GM21723 (cell line): ENCODE measurements around the gene DRC1.

ENCODE experiments used
- ATAC-seq: cut with Tn5 transposase; IDR thresholded peaks from one replicate; pipeline ENCODE4 v1.9.1; 2021; ENCODE audit warnings: mild to moderate bottlenecking, moderate library complexity; ENCODE audit not compliant: unreplicated experiment

DRC1 gene

DNA sequence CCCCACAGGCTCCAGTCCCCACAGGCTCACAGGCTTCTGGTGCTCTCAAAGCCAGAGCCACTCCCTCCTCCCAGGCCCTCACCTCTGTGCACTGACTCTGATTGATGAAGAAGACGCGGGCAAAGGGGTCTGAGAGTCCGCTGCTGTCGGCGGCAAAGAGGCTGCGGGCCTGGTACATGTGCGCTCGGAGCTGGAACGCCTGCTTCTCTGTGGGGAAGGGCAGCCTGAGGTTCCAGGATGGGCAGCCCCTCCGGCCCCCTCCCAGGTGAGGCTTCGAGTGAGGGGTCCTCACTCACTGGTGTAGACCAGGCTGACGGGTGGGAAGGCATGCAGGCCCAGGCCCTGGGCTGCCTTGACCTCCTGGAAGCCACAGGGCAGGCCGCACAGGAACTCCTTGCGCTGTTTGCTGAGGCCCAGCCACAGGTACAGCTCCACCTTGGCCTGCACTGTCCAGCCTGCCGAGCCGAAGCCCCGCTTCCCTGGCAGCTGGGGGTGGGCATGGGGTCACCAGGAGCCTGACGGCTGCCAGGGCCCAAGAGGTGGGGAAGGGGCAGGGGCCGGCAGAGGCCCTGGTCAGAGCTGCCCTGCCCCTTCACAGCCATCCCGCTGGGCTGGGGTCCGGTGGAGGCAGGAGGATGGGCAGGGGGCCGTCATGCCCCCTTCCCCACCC lies 74.2 kb downstream of the DRC1 start:
- ATAC-seq = no peak

DNA sequence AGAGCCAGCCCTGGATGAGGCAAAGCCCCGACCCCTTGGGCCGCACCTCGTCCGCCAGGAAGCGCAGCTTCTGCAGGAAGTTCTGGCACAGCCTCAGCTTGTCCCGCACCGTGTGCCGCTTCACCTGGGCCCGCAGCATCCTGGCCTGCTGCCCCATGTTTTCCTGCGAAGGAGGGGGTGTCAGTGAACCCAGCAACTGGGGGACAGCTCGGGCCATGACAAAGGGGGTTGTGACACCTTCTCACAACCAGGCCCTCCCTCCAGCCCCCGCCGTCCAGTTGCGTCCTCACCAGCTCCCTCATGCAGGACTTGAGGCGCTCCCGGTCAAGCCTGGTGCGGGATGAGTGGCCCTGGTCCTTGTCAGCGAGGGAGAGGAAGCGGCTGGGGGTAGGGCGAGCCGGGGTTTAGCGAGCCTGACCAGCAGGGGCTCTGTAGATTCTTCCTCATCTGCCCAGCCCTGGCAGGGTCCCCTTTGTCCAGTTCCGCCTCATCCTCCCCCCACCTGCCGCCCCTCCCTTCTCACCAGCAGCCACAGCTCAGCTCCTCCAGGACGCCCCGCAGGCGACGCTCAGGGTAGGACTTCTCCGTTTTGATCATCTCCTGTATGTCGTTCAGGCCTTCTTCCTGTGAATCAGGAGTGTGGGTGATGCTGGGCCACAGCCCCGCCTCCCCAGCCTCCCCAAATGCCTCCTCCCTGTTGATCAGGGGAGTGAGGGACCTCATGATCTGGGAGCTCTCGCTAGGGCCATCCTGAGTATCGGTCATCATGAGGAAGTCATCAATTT lies 75.6 kb downstream of the DRC1 start:
- no peak for ATAC-seq

GRCh38 chr2:26477911-26478253 lies 76.2 kb downstream of the DRC1 start, which contains the start of gene OTOF:
Gene OTOF (minus strand): TSS chr2:26478124.
- no peak for ATAC-seq

- no peak for ATAC-seq
Measured at GRCh38 chr2:26478366-26478765, 76.6 kb downstream of the DRC1 start.

- no peak for ATAC-seq
Measured at GRCh38 chr2:26479131-26479788, 77.5 kb downstream of the DRC1 start.

DNA sequence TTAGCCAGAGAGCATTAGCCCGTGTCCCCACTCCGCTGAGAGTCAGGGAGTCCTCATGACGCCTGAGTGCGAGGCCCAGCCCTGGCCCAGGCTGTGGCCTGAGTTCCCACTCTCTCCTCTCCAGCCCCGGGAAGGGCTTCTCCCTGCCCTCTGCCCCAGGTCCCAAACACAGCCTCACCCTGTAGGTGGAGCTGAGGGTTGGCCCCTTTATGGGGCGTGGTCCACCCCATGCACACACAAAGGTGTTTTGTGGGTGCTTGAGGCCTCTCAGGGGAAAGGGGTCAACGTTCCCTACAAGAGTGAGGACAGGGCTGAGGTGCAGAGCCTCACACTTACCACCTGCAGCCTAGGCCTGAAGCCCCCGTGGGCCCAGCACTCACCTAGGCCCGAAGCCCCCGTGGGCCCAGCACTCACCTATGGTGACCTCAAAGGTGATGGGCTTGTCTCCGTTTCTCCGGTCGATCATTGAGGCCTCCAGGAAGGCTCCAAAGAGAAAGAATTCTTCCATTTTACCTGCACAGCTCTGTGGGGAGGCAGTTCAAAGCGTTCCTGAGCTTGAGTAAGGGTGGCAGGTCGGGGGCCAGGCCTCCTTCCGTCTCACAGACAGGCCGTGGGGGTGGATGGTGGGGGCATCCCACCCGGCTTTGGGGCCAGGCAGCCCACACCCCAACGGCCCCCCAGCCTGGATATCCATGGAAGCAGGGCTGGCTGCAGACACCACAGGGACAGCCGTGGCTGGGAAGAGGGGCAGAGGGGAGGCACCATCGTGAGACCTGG lies 78.3 kb downstream of the DRC1 start:
- ATAC-seq = no peak

DNA sequence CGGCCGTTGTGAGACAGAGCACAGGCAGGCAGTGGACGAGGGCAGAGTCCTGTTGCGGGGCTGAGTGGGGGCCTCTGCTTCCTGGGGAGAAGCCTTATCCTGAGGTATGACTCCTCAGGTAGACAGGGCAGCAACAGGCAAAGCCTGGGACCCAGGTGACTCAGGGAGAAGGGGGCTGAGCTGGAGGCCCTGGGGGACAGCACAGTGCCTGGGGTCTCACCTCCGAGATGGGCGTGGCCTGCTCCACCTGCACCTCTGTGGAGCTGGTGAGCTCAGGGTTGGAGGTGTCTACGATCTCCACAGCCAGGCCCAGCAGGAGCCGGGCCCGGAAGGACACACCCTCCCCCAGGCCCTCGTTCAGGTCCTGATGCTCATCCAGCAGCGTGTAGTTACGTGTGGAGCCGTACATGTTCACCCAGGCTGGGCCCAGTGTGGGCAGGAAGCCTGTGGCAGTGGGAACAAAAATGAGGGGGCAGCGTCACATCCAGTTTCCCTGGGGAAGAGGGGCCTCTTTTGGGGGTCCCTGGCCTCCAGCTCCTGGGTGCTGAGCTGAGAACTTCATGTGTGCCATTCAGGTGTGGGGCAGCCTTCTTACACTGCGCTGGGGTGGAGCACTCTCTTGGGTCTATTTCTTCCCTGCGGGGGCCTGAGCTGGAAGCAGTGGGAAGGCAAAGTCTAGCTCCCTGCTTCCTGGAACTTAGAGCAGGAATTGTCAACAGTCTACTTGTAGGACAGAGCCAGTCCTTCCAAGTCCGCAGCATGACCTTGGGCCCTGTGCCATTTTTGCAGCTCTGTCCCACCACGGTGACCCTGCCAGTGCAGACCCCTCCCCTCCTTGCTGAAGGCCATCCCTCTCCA lies 79.1 kb downstream of the DRC1 start:
- ATAC-seq = no peak

GRCh38 chr2:26481706-26482105 lies 80.0 kb downstream of the DRC1 start:
- ATAC-seq = no peak

- ATAC-seq = no peak
Measured at GRCh38 chr2:26482211-26483026, 80.7 kb downstream of the DRC1 start.

DNA sequence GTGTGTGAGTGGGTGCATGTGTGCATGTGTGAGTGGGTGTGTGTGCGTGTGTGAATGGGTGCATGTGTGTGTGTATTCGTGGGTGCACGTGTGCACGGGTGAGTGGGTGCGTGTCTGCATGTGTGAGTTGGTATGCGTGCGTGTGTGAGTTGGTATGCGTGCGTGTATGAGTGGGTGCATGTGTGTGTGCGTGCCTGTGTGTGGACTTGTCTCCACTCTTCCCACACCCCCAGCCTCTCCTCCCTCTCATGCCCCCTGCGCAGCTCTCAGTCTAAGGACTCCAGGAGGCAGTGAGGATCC lies 81.3 kb downstream of the DRC1 start:
- no peak for ATAC-seq

- ATAC-seq = no peak
Measured at GRCh38 chr2:26483516-26483915, 81.8 kb downstream of the DRC1 start.

DNA sequence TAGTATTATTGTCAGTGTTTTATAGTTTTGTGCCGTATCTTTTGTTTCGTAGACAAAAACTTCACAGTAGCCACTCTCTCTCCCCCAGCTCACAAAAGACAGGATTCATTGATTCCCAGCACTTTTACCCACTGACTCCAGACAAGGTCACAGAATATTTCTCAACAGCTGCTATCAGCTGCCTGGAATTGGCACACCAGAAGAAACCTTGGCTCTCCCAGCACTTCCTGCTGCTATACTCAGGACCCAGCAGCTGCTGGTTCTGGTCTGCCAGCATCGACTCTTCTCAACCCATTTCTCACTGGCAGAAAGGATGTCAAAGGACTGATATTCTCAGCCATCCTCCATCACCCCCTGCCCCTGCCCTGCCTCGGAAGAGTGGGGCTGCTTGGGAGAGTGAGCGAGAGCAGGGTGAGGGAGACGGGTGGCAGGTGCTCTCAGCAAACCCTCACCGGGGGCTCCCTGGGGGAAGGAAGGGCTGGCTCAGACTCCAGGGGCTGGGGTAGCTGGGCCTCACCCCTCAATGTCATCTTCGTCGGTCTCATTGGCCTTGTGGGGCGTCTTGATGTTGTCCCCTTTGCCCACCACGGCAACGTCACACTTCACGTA lies 82.3 kb downstream of the DRC1 start:
- no peak for ATAC-seq

GRCh38 chr2:26484579-26484978 lies 82.9 kb downstream of the DRC1 start:
- ATAC-seq = no peak

DNA sequence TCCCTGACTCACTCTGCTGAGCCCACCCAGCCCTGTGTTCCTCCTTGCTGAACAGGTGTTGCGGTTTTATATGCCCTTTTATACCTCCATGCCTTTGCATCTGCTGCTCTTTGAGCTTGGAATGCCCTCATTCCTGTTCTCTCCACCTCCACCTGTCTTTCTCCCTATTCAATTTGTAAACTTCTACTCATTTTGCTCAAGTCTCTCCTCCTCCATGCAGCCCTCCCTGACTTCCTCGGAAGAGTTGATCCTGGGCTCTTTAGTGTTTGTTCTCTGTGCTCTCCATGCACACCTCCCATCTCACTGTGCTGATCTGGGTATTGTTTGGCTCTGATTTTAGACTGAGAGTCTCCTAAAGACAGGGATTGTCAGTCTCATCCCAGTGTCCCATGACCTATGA lies 83.4 kb downstream of the DRC1 start:
- no peak for ATAC-seq

DNA sequence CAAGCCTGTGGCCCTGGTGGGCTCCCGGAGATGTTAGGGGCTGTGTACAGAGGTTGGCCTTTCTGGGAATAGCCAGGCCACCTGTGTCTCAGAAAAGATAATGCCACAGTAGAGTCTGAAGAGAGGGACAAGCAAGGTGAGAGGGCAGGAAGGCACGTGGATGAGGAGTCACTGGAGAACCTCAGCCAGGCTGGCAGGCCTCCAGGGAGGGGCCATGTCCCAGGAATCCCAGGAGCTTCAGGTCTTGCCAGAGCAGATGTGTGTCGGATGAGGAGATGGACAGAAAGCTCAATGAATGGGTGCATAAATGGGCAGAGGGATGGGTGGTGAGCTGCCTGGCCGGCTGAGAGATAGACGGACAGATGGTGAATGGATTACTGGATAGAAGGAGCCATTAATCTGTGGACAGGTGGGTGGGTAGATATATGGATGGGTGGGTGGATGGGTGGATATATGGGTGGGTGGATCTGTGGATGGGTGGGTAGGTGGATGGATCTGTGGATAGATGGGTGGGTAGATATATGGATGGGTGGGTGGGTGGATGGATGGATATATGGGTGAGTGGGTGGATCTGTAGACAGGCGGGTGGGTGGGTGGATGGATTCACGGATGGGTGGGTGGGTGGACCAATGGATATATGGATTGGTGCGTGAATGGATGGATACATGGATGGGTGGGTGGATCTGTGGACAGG lies 84.2 kb downstream of the DRC1 start:
- no peak for ATAC-seq

GRCh38 chr2:26486789-26487188 lies 85.1 kb downstream of the DRC1 start:
- ATAC-seq = no peak

- ATAC-seq = no peak
Measured at GRCh38 chr2:26487192-26487591, 85.5 kb downstream of the DRC1 start.

DNA sequence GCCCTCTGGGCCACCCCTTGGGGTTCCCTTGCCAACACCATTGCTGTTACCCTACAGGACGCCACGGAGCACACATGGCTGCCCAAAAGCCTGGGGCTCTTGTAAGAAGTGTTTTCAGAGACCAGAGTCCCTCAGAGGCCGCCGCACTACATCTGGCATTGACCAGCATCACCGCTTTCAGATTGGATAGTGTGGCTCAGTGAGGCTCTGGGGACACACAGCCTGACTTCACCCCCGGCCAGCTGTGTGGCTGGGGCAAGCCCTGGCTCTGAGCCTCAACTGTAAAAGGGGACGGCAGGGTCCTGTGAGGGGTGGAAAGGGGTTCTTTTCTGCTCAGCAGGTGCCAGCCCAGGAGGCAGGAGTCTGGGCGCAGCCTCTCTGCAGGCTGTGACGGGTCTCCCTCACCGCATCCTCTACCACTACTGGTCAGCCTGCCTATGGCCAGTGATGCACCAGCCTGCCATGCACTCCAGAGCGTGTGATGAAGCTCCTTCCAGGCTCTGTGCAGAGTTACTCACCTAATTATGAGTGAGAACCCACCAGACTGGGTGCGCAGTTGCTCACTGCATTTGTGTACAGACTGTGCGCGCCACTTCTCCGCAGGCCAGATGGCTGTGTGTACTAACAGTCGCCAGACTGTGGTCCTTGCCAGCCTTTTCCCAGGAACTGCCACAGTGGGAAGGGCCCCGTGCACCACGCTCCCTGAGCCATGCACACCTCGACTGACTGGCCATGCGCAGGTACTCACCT lies 86.9 kb downstream of the DRC1 start:
- ATAC-seq = no peak
